ENCODE measurements around the gene KLHL25.

KLHL25 gene

DNA sequence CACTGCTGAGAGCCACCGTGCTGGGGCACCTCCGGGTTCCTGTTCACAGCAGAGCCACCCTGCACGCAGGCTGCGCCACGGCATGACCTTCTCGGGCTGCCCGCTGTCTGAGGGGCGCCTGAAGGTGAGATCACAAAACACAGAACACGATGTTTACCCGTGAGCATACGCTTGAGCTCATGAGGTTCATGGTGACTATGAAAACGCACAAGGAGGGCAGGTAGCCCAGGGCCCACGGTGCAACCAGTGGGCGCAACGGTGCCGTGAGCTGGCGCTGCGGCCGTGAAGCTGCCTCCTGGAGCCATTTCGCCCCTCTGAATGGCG lies 36.1 kb downstream of the KLHL25 start:
- no peak for ATAC-seq

GRCh38 chr15:85757939-85758654 lies 36.6 kb downstream of the KLHL25 start:
- ATAC-seq: no peak

DNA sequence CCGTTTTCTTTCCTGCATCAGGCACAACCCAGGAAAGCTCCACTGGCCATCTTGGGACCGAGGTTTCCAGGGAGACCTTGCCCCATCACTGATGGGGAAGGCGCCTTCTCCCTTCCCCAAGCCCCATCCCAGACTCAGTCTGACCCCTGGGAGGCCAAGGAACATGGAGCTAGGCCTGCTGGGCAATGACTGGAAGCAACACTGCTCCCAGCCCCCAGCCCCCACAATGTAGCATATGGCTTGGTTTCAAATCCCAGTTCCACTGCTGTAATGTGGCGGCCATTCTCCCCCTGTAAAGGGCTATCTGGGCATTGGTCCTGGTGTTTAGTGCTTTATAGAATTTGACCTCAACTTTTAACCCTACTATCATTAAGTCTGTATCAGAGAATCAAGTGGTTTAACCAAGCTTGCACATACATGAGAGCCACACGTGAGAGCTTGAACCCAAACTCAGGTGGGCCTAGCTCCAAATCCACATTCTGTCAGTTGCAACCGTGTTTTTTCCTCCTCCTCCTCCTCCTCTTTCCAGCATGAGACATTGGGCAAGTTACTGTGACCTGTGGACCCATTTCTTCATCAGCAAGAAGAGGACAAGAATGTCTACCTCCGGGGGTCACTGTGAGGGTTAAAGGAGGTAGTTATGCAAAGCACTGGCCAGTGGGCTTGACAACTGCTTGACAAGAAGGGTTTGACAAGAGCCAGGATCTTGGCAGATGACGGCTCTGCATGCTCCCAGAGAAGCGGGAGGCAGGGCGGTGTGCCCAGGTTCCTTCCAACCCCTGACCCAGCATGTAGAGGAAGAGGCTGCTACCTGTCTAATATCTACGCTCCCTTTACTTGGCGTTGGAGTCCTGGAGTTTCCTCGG lies 37.4 kb downstream of the KLHL25 start:
- ATAC-seq: no peak

- ATAC-seq: no peak
Measured at GRCh38 chr15:85756411-85757072, 38.2 kb downstream of the KLHL25 start.

- no peak for ATAC-seq
Measured at GRCh38 chr15:85755942-85756341, 38.8 kb downstream of the KLHL25 start.

DNA sequence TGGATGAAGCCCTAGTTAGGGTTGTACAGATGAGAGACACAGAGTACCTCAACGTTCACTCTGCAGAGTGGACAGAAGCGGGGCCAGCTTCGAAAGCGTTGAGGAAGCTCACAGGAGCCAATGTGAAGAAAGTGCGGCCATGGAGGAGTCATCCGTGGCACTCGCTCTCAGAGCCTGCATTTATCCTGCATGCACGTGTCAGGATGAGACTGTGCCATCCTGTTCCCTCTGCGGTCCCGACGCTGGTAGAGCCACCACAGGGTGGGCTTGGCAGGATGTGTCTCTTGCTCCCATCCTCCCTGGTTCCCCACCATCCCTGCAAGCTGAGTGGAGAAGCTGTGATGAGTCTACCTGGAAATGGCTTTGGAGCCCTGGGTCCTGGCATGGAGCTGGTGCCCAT lies 39.3 kb downstream of the KLHL25 start:
- no peak for ATAC-seq

GRCh38 chr15:85754989-85755388 lies 39.7 kb downstream of the KLHL25 start:
- ATAC-seq: no peak

GRCh38 chr15:85753791-85754452 lies 40.8 kb downstream of the KLHL25 start:
- ATAC-seq: no peak

- no peak for ATAC-seq
Measured at GRCh38 chr15:85753261-85753660, 41.5 kb downstream of the KLHL25 start.

DNA sequence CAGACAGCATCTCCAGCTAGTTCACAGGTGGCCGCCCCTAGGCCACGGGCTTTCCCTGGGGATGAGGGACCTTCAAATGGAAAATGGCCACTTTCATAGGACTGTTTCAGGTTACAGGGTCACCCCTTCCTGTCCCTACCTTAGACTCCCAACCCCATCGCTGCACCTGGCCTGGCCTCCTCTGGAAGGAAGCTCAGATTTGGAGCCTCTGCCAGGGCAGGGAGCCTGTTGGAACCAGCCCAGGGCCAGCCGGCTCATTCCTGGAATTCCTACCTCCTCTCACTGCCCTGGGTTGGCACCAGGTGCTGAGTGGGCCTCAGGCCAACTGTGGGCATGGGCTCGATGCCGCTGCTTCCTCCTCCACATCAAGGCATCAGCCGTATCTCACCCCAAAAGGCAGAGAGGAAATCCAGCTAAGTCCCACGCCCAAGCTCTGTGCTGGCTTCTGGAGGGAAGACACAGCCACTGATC lies 42.2 kb downstream of the KLHL25 start:
- peak in 1 of 2 donors; percentile 5 for ATAC-seq

- ATAC-seq: no peak
Measured at GRCh38 chr15:85752124-85752475, 42.6 kb downstream of the KLHL25 start.

- peak in 1 of 2 donors; percentile 15 for ATAC-seq
Measured at GRCh38 chr15:85751291-85752123, 43.2 kb downstream of the KLHL25 start.

DNA sequence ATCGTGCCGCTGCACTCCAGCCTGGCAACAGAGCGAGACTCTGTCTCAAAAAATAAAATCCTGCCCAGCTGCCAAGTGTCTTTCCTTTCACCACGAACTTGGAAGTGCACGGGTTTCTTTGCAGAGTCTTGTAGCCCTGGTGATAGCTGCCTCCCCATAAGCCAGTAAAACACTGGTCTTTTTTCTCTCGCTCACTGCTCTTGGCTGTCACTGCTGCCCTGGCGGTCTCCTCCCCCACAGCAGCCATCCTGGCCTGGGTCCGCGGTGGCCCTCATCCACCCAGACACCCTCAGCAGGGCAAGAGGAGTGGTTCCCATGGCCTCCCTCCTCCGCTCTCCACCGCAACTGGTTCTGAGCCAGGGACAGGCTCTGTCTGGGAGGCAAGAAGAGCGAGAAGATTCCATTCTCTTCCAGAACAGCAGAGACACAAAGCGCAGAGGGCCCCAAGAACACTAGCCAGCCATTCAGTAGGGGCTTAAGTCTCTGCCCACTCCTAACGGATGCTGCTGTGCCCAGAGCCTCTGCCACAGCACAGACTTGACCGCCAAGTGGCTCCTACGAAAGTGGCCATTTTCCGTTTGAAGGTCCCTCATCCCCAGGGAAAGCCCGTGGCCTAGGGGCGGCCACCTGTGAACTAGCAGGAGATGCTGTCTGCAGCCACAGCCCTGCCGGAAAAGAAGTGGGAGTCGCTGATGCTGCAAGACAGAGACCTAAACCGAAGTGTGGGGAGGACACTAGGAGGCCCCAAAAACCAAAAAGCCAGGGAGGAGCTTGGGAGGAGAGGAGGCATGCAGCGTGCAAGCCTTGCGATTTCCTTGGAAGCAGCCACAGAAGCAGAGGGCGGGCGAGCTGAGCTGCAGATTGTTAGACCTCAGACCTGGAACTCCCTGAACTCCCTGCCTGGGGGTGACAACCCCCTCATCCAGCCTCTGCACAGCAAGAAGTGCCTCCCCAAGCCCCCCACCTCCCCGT lies 44.1 kb downstream of the KLHL25 start:
- no peak for ATAC-seq

DNA sequence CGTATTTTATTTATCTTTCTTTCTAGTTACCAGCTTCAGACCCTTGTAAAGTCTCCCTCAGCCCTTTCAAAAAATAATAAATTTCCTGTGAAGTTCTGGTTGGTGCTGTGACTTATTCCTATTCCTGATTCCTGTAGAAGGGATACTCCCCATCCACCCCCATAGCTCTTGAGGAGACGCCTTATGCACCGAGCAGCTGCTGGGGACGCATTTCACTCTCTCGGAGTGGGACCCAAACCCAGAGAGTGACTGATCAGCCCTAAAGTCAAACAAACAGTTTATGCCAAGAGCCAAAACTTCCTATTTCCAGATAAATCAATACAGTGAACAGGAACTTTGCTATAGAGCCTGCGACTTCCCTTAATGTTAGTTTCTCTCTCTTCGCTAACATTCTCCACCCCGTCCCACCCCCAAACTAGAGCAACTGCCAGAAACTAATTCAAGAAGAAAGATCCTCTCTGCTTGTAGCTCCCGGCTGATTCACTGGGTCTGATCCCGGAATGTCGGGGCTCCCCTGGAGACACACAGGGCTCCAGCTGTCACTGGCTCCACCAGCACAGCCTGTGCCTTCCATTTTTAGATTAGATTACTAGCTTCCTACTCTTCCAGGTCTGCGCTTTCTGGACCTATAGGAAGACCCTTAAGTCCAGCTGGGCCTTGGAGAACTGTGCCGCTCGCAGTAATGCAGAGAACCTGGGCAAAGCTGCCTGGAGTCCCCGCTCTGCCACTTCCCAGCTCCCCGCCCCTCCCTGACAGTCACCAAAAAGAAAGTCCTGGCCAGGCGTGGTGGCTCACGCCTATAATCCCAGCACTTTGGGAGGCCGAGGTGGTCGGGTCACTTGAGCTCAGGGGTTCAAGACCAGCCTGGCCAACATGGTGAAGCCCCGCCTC lies 45.2 kb downstream of the KLHL25 start:
- ATAC-seq: no peak

GRCh38 chr15:85748729-85749128 lies 46.0 kb downstream of the KLHL25 start:
- ATAC-seq: no peak

DNA sequence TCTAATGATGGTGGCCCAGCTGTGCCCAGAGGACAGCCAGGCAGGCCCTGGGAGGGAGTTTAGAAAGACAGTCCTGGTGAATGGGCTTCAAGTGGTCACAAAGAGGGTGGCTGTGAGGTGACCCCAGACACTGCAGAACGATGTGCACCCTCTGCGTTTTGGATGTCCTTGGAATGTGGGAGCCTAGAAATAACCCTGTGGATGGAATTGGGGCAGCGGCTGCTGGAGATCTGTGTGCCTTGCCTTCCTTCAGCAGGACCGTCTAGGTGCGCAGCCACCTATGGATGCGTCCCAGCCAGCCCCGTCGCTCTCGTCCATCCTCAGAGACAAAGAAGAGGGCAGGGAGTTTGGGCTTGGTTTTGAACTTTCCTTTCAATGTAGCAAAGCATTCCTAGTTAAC lies 46.5 kb downstream of the KLHL25 start:
- no peak for ATAC-seq

DNA sequence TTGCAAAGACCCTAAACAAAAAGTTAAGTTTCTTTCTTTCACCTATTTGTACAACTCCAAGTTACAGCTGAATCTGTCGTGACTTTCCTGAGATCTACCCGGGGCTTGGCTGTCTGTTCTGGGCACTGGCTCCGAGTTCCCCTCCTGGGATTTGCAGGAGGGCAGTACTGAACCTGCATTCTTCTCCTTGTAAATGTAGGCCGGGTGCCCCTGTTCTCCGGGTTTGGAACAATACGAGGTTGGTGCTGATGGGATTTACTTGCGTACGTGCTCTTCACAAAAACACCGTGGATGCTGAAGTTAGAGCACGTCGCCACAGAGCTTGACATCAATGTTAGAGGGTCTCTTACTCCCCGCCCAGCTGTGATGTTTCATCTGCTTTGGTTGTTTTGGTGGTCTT lies 48.1 kb downstream of the KLHL25 start:
- ATAC-seq: no peak

- no peak for ATAC-seq
Measured at GRCh38 chr15:85745525-85746150, 49.1 kb downstream of the KLHL25 start.

- ATAC-seq: no peak
Measured at GRCh38 chr15:85745023-85745422, 49.7 kb downstream of the KLHL25 start.
